GM19455 (cell line): ENCODE data around the gene SETD2.
"Not testable (repeated sequence)": the region's sequence is repeated elsewhere in the genome, so short reads cannot be mapped to it uniquely, and the experiment has no call there.

Source experiments
- ATAC-seq: cut with Tn5 transposase; IDR thresholded peaks from one replicate; pipeline ENCODE4 v1.9.1; 2021; ENCODE audit not compliant: unreplicated experiment

The SETD2 gene

DNA sequence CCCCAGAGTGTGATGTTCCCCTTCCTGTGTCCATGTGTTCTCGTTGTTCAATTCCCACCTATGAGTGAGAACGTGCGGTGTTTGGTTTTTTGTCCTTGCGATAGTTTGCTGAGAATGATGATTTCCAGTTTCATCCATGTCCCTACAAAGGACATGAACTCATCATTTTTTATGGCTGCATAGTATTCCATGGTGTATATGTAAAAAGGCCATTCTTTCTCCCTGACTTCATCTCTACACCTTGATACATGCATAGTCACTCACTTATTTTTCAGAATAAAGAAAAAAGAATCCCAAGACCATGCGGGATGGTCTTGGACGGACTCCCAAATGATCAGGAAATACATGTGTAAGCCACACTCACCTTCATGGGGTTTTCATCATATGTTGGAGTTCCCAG lies 126.6 kb downstream of the SETD2 start:
- not testable (repeated sequence) for ATAC-seq

DNA sequence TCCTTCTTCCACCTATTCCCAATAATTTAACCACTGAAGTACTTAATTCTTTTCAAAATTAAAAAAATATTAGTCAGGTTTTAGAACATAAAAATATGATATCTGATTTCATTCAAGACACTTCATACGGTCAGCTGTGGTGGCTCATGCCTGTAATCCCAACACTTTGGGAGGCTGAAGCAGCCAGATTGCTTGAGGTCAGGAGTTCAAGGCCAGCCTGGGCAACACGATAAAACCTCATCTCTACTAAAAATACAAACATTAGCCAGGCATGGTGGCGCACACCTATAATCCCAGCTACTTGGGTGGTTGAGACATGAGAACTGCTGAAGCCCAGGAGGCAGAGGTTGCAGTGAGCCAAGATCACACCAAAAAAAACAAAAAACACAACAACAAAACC lies 127.8 kb downstream of the SETD2 start:
- ATAC-seq = no peak

DNA sequence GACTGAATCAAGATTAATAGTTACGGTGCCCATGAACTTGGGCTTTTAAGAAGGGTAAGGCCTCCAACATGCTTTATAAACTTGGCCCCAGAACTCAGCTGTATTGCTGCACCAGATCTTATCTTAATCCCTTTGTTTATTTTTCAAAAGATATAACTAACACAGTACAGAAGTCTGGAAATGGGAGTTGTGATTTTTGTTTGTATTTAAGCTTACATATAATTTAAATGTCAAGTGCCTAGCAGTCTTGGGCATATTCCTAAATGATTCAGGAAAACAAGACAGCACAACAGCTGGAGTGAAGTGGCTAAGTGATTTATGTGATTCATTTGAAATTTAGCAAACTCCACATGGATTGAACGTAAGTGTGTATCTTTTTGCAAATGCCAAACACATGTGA lies 128.3 kb downstream of the SETD2 start:
- no peak for ATAC-seq

- no peak for ATAC-seq
Measured at GRCh38 chr3:47034868-47035489, 128.9 kb downstream of the SETD2 start.

DNA sequence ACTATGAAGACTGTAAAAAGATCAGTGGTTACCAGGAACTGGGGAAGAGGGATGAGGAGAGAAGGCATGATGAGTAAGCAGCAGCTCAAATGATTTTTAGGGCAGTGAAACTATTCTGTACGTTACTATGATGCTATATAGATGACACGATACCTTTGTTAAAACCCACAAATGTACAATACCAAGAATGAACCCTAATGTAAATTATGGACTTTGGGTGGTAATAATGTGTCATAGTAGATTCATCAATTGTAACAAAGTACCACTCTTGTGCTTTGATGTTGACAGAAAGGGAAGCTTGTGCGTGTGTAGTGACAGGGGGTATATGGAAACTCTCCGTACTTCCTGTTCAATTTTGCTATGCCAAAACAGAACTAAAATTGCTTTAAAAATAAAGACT lies 132.9 kb downstream of the SETD2 start:
- not testable (repeated sequence) for ATAC-seq

DNA sequence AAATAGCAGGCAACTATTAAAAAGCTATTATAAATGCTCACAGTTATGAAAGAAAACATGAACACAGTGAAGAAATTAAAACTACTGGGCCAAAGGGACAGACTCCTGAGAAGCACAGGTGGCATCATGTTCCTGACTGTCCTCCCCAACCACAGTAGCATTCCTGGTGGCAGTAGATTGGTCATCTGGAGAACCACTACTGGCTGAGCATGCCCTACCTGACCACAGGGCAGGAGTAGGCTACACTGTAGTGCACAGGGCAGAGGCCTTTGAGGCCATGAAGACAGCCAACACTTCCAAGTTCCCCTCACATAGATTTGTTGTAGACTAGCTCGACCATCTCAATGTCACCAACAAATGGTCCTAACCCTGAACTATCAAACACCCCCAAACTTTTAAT lies 135.2 kb downstream of the SETD2 start:
- ATAC-seq = no peak

- no peak for ATAC-seq
Measured at GRCh38 chr3:47028146-47028545, 135.8 kb downstream of the SETD2 start.

DNA sequence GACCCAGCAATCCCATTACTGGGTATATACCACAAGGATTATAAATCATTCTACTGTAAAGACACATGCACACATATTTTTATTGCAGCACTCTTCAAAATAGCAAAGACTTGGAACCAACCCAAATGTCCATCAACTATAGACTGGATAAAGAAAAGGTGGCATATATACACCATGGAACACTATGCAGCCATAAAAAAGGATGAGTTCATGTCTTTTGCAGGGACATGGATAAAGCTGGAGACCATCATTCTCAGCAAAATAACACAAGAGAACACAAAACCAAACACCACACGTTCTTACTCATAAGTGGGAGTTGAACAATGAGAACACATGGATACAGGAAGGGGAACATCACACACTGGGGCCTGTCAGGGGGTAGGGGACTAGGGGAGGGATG lies 137.5 kb downstream of the SETD2 start:
- ATAC-seq = not testable (repeated sequence)

DNA sequence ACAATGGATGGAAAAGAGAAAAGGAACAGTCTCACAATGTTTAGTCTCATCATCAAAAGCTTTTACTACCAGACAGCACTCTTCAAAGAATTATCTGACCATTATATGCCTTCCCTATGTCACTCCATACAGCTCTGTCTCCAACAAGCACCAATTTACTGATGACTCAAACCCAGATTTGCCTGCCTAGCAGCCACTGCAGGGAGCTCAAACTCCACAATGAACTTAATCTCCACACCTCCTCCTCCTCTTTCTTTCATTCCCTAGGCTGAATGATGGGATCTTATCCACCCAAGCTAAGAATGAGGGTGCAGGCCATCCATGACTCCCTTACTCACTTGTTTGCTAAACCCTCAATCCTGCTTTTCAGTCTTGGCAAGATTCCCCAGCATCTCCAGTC lies 139.0 kb downstream of the SETD2 start:
- ATAC-seq = no peak

DNA sequence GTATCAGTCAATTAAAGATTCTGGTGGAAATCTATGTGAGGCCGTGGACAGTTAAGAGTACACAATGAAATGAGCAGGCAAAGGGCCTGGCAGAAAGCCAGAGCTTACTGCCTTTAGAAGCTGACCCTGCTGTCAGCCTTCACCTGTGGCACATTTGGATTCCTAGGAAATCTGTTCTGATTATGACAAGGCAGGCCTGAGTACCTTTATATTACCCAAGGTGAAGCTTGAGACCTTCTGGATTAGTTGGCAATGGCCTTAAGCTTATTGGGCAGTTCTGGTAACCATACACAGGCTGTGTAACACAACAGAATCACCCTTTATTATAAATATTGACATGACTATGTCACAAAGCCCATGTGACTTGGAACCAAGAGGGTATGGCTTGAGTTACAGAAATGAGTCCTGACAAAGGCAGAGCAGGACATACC lies 141.3 kb downstream of the SETD2 start:
- ATAC-seq = no peak

GRCh38 chr3:47020311-47020710 lies 143.6 kb downstream of the SETD2 start:
- no peak for ATAC-seq

GRCh38 chr3:47019201-47019600 lies 144.7 kb downstream of the SETD2 start:
- no peak for ATAC-seq

GRCh38 chr3:47018269-47018611 lies 145.7 kb downstream of the SETD2 start:
- ATAC-seq = no peak

DNA sequence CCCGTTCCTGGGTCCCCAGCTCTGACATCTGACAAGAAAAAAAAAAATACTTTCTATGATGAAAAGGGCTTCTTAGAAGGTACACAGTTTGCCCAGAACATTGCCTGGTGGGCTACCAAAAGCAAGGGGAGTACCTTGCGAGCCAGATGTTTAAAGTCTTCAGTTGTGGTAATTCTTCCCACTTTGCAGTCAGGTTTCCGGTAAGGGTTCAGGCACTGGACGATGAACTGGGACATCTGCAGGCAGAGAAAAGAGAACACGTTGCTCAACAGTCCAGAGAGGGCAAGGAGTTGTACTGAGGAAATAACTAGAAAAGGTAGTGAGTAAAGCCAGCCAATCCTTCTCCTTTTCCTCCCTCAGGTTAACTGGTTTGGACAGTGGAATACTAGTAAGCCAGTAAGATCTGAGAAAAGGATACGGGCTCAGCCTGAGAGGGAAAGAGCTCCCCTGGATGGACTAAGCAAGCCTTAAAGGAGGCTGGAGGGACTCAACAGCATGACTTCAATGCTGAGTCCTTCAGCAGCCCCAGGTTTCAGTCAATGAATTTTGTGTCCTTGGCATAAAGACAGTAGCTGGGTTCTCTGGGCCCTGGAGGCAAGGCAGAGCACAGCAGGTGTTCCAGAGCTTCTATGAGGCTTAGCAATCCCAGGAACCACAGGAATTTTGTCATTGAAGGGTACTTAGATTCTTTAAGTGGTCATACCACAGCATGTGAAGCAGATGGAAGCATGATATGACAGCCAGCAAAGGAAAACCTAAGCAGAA lies 146.2 kb downstream of the SETD2 start:
- no peak for ATAC-seq

DNA sequence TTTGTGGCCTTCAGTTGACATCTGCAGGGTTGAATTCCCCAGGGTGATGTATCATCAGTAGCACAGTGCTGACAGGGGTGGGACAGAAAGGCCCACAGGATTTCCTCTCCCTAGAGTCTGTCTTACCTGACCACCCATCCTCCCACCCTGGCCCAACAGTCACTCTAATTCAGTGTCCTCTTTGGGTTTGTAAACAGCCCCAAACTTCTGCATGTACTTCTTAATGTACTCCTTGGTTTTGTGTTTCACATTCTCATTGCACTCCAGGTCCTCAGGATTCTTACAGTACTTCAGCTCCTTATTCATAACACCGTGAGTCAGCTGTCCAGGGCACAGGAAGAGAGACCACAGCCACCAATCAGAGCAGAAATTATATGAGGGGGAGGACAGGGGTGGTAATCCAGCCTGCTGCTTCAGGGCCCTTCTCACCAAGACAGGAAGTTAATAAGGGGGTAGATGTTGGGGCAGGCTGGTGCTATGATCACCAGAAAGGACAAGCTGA lies 146.9 kb downstream of the SETD2 start:
- ATAC-seq = no peak

- ATAC-seq = no peak
Measured at GRCh38 chr3:47016086-47016933, 147.6 kb downstream of the SETD2 start.

GRCh38 chr3:47015151-47015550 lies 148.8 kb downstream of the SETD2 start:
- ATAC-seq = no peak

DNA sequence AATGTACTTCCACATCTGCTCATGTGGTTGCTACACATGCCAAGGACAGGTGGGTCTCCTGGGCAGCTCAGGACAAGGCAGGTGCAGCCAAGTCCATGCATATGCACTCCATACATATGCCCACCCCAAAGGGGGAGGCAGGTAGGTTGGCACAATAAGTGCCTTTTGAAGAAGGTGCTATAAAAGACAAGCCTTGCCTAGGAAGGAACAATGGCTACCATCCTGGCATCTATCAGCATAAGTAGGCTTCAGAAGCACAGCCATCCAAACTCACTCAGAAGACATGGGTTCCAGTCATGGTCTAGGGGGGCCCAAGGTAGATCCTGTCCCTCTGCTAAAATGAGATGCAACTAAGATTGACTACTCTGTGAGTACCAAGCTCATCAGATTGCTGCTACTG lies 149.9 kb downstream of the SETD2 start:
- ATAC-seq = no peak

DNA sequence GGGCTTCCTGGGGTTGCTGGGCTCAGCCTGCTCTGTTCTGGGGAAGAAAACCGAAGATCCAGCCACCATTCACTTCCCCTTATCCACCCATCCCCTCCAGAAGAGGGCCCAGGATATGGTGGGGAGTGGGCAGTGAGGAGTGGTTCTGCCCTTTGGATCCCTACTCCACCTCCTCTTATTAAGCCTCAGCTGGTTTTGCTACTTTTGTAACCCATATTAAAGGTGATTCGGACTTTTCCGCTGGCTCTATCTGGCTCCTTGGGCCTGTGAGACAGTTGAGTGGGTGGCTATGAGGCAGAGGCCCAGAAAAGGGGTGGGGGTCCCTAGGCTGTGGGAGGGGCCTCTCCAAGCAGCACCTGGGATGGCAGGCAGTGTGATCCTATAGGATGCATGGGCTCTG lies 150.7 kb downstream of the SETD2 start:
- ATAC-seq = no peak

DNA sequence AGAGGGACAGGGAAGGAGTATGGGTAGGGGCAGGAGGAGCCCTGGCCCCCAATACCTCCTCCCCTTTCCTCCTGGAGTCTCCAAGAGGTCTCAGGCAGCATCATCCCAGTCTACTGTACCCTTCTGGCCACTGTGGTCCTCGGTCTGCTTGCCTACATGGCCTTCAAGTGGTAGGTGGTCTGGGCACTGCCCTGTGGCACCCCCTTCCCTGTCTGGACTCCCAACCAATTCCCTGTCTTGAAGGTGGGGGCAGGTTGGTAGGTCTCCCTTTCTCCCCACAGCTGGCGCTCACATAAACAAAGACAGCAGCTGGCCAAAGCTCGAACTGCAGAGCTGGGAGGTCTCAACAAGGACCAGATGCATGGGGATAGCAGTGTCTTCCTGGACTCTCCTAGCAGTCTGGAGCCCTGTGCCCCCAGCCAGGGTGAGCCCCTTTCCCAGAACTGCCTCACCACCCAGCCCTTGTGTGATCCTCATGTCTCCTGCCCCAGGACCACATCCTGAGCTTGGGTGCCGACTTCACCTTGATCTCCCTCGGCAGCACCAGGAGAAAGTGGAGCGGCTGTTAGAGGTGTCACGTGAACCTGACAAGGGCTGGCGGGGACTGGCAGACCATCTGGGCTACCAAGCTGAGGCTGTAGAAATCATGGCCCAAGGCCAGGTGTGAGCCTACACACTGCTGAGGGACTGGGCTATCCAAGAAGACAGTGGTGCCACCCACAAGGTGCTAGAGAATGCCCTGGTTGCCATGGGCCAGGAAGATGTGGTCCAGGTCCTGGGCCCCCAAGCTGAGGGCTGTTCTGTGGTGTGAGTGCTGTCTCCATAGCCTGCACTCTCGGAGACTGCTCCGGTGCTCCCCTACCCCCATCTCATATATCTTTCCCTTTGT lies 151.3 kb downstream of the SETD2 start:
- ATAC-seq = no peak

- no peak for ATAC-seq
Measured at GRCh38 chr3:47011371-47011770, 152.5 kb downstream of the SETD2 start.
